SK-N-SH (cell line): ENCODE measurements around the gene COL23A1. TPM values are rescaled to one million over a fixed set of nuclear protein-coding genes. Genes with fewer than 3 reads are reported as not detected.

Source experiments
- CTCF ChIA-PET: fragments of 300-600, 350-600 bp; formaldehyde crosslinking; extraction: SDS; loops from one replicate; lab custom pipeline; 2021; lab: Yijun Ruan, JAX
- POLR2A ChIA-PET: fragments of 350-600 bp; sonication (Branson Sonifier 250); formaldehyde crosslinking; extraction: SDS; loops from one replicate; lab custom pipeline; 2020; ENCODE audit warnings: antibody characterized with exemption, inconsistent platforms; lab: Yijun Ruan, JAX
- DNase-seq: peaks from one replicate; pipeline ENCODE4 v3.0.0; 2012
- H2AFZ ChIP-seq: fragments of 200-600 bp; sonication (generic); 2 replicates; pipeline ENCODE4 v1.8.1; 2016; ENCODE audit warnings: antibody characterized with exemption, mild to moderate bottlenecking, low read depth
- H3F3A ChIP-seq: fragments of 200-600 bp; sonication (generic); replicated peaks from 2 replicates; pipeline ENCODE3; 2016; ENCODE audit warnings: antibody characterized with exemption, mild to moderate bottlenecking; ENCODE audit not compliant: insufficient read depth
- H3K27ac ChIP-seq, 2 experiments: fragments of 200-500 bp in 1 of 2; fragments of 200-600 bp in 1 of 2; sonication (Bioruptor generic) in 1 of 2; sonication (generic), shearing (Covaris generic) in 1 of 2; 2 replicates each; pipeline versions ENCODE4 v1.5.1 to v1.6.1; 2014 to 2016; ENCODE audit warnings: low read depth in 2 of 2, inconsistent platforms in 1 of 2, low read length in 1 of 2, mild to moderate bottlenecking in 1 of 2, mixed read lengths in 1 of 2
- H3K27me3 ChIP-seq: fragments of 200-600 bp; sonication (generic), shearing (Covaris generic); 2 replicates; pipeline ENCODE4 v1.6.1; 2016; ENCODE audit warnings: mixed run types; ENCODE audit not compliant: insufficient read depth
- H3K36me3 ChIP-seq, 2 experiments: fragments of 200-500 bp in 1 of 2; fragments of 200-600 bp in 1 of 2; sonication (Bioruptor generic) in 1 of 2; sonication (generic) in 1 of 2; replicated peaks in 1 of 2; 2 replicates each; pipeline versions ENCODE3 to v1.5.1; 2014 to 2016; ENCODE audit warnings: low read length in 1 of 2, mild to moderate bottlenecking in 1 of 2; ENCODE audit not compliant: insufficient read depth in 2 of 2, control insufficient read depth in 1 of 2
- H3K4me1 ChIP-seq, 2 experiments: fragments of 200-500 bp in 1 of 2; fragments of 200-600 bp in 1 of 2; sonication (Bioruptor generic) in 1 of 2; sonication (generic), shearing (Covaris generic) in 1 of 2; 2 replicates each; pipeline versions ENCODE4 v1.5.1 to v1.6.1; 2014 to 2016; ENCODE audit warnings: low read depth in 1 of 2, low read length in 1 of 2, mixed run types in 1 of 2; ENCODE audit not compliant: insufficient read depth in 2 of 2, control insufficient read depth in 1 of 2
- H3K4me2 ChIP-seq: fragments of 200-600 bp; sonication (generic), shearing (Covaris generic); 2 replicates; pipeline ENCODE4 v1.6.1; 2017; ENCODE audit warnings: mixed run types
- H3K4me3 ChIP-seq, 2 experiments: fragments of 200-500 bp in 1 of 2; fragments of 200-600 bp in 1 of 2; sonication (Bioruptor generic) in 1 of 2; sonication (generic), shearing (Covaris generic) in 1 of 2; 2 replicates each; pipeline versions ENCODE4 v1.5.1 to v1.8.1; 2014 to 2016; ENCODE audit warnings: low read depth in 2 of 2, inconsistent platforms in 1 of 2, low read length in 1 of 2, mild to moderate bottlenecking in 1 of 2, mixed read lengths in 1 of 2, moderate library complexity in 1 of 2
- H3K79me2 ChIP-seq: fragments of 200-600 bp; sonication (generic); 2 replicates; pipeline ENCODE4 v1.8.1; 2017; ENCODE audit warnings: mild to moderate bottlenecking; ENCODE audit not compliant: insufficient read depth
- H3K9ac ChIP-seq: fragments of 200-600 bp; sonication (generic); 2 replicates; pipeline ENCODE4 v1.6.1; 2017; ENCODE audit warnings: mixed run types
- H3K9me2 ChIP-seq: fragments of 200-600 bp; sonication (generic); 2 replicates; pipeline ENCODE4 v1.6.1; 2017; ENCODE audit warnings: mixed run types
- H3K9me3 ChIP-seq: fragments of 200-600 bp; sonication (generic); 2 replicates; pipeline ENCODE4 v1.6.1; 2017; ENCODE audit warnings: mixed run types, mild to moderate bottlenecking, moderate library complexity
- H4K20me1 ChIP-seq: fragments of 200-600 bp; sonication (generic); 2 replicates; pipeline ENCODE4 v1.6.1; 2017; ENCODE audit warnings: mild to moderate bottlenecking, mixed run types; ENCODE audit not compliant: insufficient read depth
- CHD2 ChIP-seq: fragments of 150-350 bp; IDR thresholded peaks from 2 replicates; pipeline ENCODE4 v1.6.1; 2018; ENCODE audit warnings: low read length; ENCODE audit not compliant: partially characterized antibody
- EP300 ChIP-seq, 2 experiments: IDR thresholded peaks; 2 replicates each; pipeline versions ENCODE4 v1.4.0 to v1.6.1; 2012; ENCODE audit warnings: borderline replicate concordance in 1 of 2, low read depth in 1 of 2, low read length in 1 of 2
- EZH2phosphoT487 ChIP-seq: fragments of 200-600 bp; sonication (generic); IDR thresholded peaks from 2 replicates; pipeline ENCODE4 v1.6.1; 2017; ENCODE audit warnings: low read depth, mixed run types, mild to moderate bottlenecking, antibody characterized with exemption, moderate library complexity, borderline replicate concordance
- FOXM1 ChIP-seq: IDR thresholded peaks from 2 replicates; pipeline ENCODE4 v1.4.0; 2012; ENCODE audit warnings: low read depth, mild to moderate bottlenecking
- GABPA ChIP-seq: IDR thresholded peaks from 2 replicates; pipeline ENCODE4 v1.4.0; 2012; ENCODE audit warnings: low read depth, mild to moderate bottlenecking
- GATA2 ChIP-seq: sonication (generic); formaldehyde crosslinking; IDR thresholded peaks from 2 replicates; pipeline ENCODE4 v1.5.0; 2020; ENCODE audit warnings: mild to moderate bottlenecking, missing genetic modification reagents
- MEF2A ChIP-seq: IDR thresholded peaks from 2 replicates; pipeline ENCODE4 v1.4.0; 2012; ENCODE audit warnings: low read depth, borderline replicate concordance
- NFIC ChIP-seq: IDR thresholded peaks from 2 replicates; pipeline ENCODE4 v1.4.0; 2012; ENCODE audit warnings: borderline replicate concordance
- PBX3 ChIP-seq: IDR thresholded peaks from 2 replicates; pipeline ENCODE4; 2012
- RAD21 ChIP-seq: IDR thresholded peaks from 2 replicates; pipeline ENCODE4 v1.6.1; 2012; ENCODE audit warnings: mild to moderate bottlenecking, low read length
- RXRA ChIP-seq: IDR thresholded peaks from 2 replicates; pipeline ENCODE4 v1.4.0; 2012; ENCODE audit warnings: low read depth, mild to moderate bottlenecking, borderline replicate concordance
- SIN3A ChIP-seq: IDR thresholded peaks from 2 replicates; pipeline ENCODE4 v1.6.1; 2012; ENCODE audit warnings: low read depth, mild to moderate bottlenecking, low read length, moderate library complexity, borderline replicate concordance
- TAF1 ChIP-seq: IDR thresholded peaks from 2 replicates; pipeline ENCODE4 v1.6.1; 2012; ENCODE audit warnings: low read depth, mild to moderate bottlenecking, low read length, moderate library complexity, borderline replicate concordance
- TEAD4 ChIP-seq: IDR thresholded peaks from 2 replicates; pipeline ENCODE4 v1.4.0; 2012; ENCODE audit warnings: mild to moderate bottlenecking, borderline replicate concordance; ENCODE audit not compliant: insufficient read depth
- USF1 ChIP-seq: IDR thresholded peaks from 2 replicates; pipeline ENCODE4 v1.4.0; 2012; ENCODE audit warnings: low read depth, borderline replicate concordance
- ZBTB33 ChIP-seq: IDR thresholded peaks from 2 replicates; pipeline ENCODE4 v1.4.0; 2012; ENCODE audit warnings: low read depth, borderline replicate concordance
- WGBS: methylation state at CpG from one replicate; pipeline ENCODE4 v1.1.6; 2017; ENCODE audit warnings: low lambda C conversion rate; 5-methylcytosine and 5-hydroxymethylcytosine counted together
- polyA plus RNA-seq, 3 experiments: library from polyadenylated mRNA; depleted of rRNA; stranded (reverse); fragments of >200 nt; gene quantifications; 2 replicates each; pipeline ENCODE4 v1.2.3, GENCODE V29; 2012

The COL23A1 gene
- polyA plus RNA-seq, 1 of the 3 experiments (the other 2 are of a cell fraction): 0.10 TPM

- TF ChIP-seq USF1 (no peak), FOXM1 (no peak)
- TF ChIP-seq, all 33 proteins: peak for 0
These were observed 362.3 kb downstream of the COL23A1 start (continued) for GRCh38 chr5:178227929-178228328.

DNA sequence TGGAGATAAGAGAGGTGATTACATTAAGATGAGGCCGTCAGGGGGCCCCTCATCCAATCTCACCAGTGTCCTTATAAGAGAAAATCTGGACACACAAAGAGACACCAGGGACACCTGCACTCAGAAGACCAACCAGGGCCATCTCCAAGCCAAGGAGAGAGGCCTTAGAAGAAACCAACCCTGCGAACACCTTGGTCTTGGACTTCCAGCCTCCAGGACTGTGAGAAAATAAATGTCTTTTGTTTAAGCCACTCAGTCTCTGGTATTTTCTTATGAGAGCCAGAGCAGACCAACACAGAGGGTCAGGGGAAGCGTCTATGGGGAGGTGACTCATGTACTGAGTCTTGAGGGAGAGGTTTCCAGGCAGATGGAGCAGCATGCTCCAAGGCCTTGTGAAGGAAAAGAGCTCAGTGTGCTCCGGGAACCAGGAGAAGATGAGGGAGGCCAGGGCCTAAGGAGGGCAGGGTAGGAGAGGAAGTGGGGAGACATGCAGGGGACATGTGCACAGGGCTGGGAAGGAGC is 363.0 kb downstream of the COL23A1 start:
- no peaks in the 10 kb centered on the region for H3K9me2 ChIP-seq
- no peaks in the 10 kb centered on the region for H4K20me1 ChIP-seq
- H3F3A ChIP-seq: no peaks in the 10 kb centered on the region
- H3K9me3 ChIP-seq: no peaks in the 10 kb centered on the region
- H3K4me2 ChIP-seq: no peak overlapping the region
- H3K4me3 ChIP-seq: no peak overlapping the region
- H3K27me3 ChIP-seq: no peaks in the 10 kb centered on the region
- ChIA-PET POLR2A (no interaction called here), CTCF (interaction anchor here (3.6 kb wide), 1 partner anchor 8 kb away, joined by 17 read pairs; no protein-coding TSS in a partner anchor)
- H3K4me1 ChIP-seq: peaks cover 6 to 21% of the 10 kb centered on the region in 2 experiments; a peak in 2 of 4 replicates
- H3K36me3 ChIP-seq: peaks cover 7 to 29% of the 10 kb centered on the region in 2 experiments
- TF ChIP-seq NFIC: no peak
- TF ChIP-seq RXRA: no peak
- TF ChIP-seq TAF1: no peak
- TF ChIP-seq SIN3A: no peak
- TF ChIP-seq PBX3: no peak
- no peak for TF ChIP-seq GABPA
- TF ChIP-seq GATA2: no peak
- no peak for TF ChIP-seq TEAD4
- TF ChIP-seq MEF2A: no peak
- TF ChIP-seq CHD2: no peak
- TF ChIP-seq RAD21: no peak
- no peak for TF ChIP-seq EZH2phosphoT487
- TF ChIP-seq ZBTB33: no peak
- no peak for TF ChIP-seq EP300 (IDR thresholded peaks at IDR 0.05; ENCODE audit: borderline replicate concordance in 1 of 2, low read depth in 1 of 2, low read length in 1 of 2)
- DNase-seq: no peak
- no peak overlapping the region for H3K27ac ChIP-seq
- no peak overlapping the region for H2AFZ ChIP-seq
- peaks cover 28% of the 10 kb centered on the region for H3K79me2 ChIP-seq
- WGBS: 85% methylated on average over 4 of the region's 4 CpGs
- no peak overlapping the region for H3K9ac ChIP-seq
